ENCODE measurements around the gene ZNF622. TPM values are rescaled to one million over a fixed set of nuclear protein-coding genes. Genes with fewer than 3 reads are reported as not detected.

Gene ZNF622
- total RNA-seq, 2 experiments from 2014 or later = 52.5 to 54.1 TPM

DNA sequence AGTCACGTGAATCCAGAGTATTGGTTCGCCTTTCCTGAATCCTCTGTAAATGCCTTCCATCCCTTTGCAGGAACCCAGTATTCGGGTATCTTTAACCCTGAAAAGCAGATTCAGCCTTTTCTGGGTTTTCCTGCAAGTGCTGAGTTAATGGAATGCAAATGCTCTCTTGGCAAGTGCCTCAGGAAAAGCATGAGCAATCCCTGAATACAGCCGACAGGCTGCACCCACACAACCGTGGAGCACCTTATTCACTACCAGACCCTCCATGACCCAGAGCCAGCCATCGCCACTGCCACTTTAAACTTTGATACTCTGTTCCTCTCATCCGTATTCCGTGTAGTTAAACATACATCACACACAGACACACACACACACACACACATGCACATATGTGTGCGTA, 54.4 kb downstream of the ZNF622 start:
- Histone ChIP-seq H3K9me3 (ENCODE audit: control insufficient read depth in 1 of 2, insufficient read depth in 1 of 2, low read length in 2 of 2) (no peaks in the 10 kb centered on the region), H3K27me3 (ENCODE audit: control insufficient read depth in 1 of 2, insufficient read depth in 2 of 2, low read length in 2 of 2) (peaks cover 0 to 6% of the 10 kb centered on the region in 2 experiments), H3K4me1 (ENCODE audit: insufficient read depth, low read length) (no peaks in the 10 kb centered on the region), H3K36me3 (ENCODE audit: insufficient read depth, low read length) (no peaks in the 10 kb centered on the region), H3K27ac (ENCODE audit: low read depth in 1 of 2, low read length in 2 of 2) (no peak overlapping the region), H3K4me3 (ENCODE audit: low read length) (no peak overlapping the region)
- ATAC-seq (ENCODE audit: poor library complexity) = no peak
- H3K4me3 Mint-ChIP-seq = no peak overlapping the region
- ChIA-PET POLR2A (no interaction called here), CTCF (no interaction called here)
- H3K36me3 Mint-ChIP-seq (ENCODE audit: low read depth) = no peaks in the 10 kb centered on the region
- no peaks in the 10 kb centered on the region for H3K9me3 Mint-ChIP-seq
- no peak overlapping the region for H3K27ac Mint-ChIP-seq
- H3K4me1 Mint-ChIP-seq (ENCODE audit: low read depth) = no peaks in the 10 kb centered on the region
- peaks cover 16% of the 10 kb centered on the region for H3K27me3 Mint-ChIP-seq
- TF ChIP-seq, protein P1, sequence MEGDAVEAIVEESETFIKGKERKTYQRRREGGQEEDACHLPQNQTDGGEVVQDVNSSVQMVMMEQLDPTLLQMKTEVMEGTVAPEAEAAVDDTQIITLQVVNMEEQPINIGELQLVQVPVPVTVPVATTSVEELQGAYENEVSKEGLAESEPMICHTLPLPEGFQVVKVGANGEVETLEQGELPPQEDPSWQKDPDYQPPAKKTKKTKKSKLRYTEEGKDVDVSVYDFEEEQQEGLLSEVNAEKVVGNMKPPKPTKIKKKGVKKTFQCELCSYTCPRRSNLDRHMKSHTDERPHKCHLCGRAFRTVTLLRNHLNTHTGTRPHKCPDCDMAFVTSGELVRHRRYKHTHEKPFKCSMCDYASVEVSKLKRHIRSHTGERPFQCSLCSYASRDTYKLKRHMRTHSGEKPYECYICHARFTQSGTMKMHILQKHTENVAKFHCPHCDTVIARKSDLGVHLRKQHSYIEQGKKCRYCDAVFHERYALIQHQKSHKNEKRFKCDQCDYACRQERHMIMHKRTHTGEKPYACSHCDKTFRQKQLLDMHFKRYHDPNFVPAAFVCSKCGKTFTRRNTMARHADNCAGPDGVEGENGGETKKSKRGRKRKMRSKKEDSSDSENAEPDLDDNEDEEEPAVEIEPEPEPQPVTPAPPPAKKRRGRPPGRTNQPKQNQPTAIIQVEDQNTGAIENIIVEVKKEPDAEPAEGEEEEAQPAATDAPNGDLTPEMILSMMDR (IDR thresholded peaks at IDR 0.05) = no peak
- DNase-seq = no peak
- intact Hi-C loops (cut with DNase I, micrococcal nuclease) = no loop called here

DNA sequence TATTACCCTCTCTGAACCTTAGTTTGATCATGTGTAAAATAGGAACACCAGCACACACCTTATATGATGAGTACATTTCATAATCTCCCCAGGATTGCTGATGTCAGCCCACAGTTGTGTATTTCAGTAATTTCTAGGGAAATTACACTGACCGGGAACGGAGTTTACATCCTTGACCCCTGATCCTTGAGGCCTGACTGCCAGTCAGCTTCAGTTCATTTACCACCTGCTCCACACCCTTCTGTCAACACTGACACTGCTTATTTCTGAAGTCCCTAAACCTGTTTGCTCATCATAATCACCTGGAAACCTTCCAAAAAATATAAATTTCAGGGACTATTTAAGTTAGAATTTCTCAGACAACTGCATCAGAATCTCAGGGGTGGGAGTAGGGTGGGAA, 55.3 kb downstream of the ZNF622 start:
- H3K4me1 Mint-ChIP-seq (ENCODE audit: low read depth) = no peaks in the 10 kb centered on the region
- H3K36me3 Mint-ChIP-seq (ENCODE audit: low read depth) = no peaks in the 10 kb centered on the region
- intact Hi-C loops (cut with DNase I, micrococcal nuclease) = no loop called here
- peaks cover 23% of the 10 kb centered on the region for H3K27me3 Mint-ChIP-seq
- no peaks in the 10 kb centered on the region for H3K9me3 ChIP-seq (ENCODE audit: control insufficient read depth in 1 of 2, insufficient read depth in 1 of 2, low read length in 2 of 2)
- H3K9me3 Mint-ChIP-seq = peaks cover 3% of the 10 kb centered on the region
- DNase-seq = no peak
- H3K27ac Mint-ChIP-seq = no peak overlapping the region
- no peaks in the 10 kb centered on the region for H3K4me1 ChIP-seq (ENCODE audit: insufficient read depth, low read length)
- CTCF ChIA-PET = no interaction called here
- TF ChIP-seq, protein P1 (IDR thresholded peaks at IDR 0.05) = no peak
- H3K27me3 ChIP-seq (ENCODE audit: control insufficient read depth in 1 of 2, insufficient read depth in 2 of 2, low read length in 2 of 2) = peaks cover 0 to 6% of the 10 kb centered on the region in 2 experiments
- no peak overlapping the region for H3K4me3 Mint-ChIP-seq
- H3K36me3 ChIP-seq (ENCODE audit: insufficient read depth, low read length) = no peaks in the 10 kb centered on the region
- ATAC-seq (ENCODE audit: poor library complexity) = no peak
- H3K27ac ChIP-seq (ENCODE audit: low read depth in 1 of 2, low read length in 2 of 2) = no peak overlapping the region
- POLR2A ChIA-PET = no interaction called here
- no peak overlapping the region for H3K4me3 ChIP-seq (ENCODE audit: low read length)

DNA sequence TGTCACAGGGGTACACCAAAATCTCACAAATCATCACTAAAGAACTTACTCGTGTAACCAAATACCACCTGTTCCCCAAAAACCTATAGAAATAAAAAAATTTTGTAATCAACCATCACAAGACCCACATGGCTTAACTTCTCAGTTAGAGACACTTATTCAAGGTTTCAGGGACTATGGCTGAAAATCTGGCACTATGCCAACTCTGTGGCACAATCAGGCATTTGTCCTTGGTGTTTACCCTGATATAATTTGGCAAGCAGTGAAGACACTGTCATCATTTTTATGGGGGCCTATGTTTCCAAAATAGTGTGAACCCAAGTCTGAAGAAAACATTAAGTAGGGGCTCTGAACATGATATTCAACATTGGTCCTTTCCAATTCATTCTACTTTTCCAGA, 59.0 kb downstream of the ZNF622 start:
- Histone ChIP-seq H3K4me3 (ENCODE audit: low read length) (no peak overlapping the region), H3K27me3 (ENCODE audit: control insufficient read depth in 1 of 2, insufficient read depth in 2 of 2, low read length in 2 of 2) (no peaks in the 10 kb centered on the region), H3K9me3 (ENCODE audit: control insufficient read depth in 1 of 2, insufficient read depth in 1 of 2, low read length in 2 of 2) (no peaks in the 10 kb centered on the region), H3K4me1 (ENCODE audit: insufficient read depth, low read length) (no peaks in the 10 kb centered on the region), H3K27ac (ENCODE audit: low read depth in 1 of 2, low read length in 2 of 2) (no peak overlapping the region), H3K36me3 (ENCODE audit: insufficient read depth, low read length) (no peaks in the 10 kb centered on the region)
- TF ChIP-seq, protein P1 (IDR thresholded peaks at IDR 0.05) = no peak
- no peaks in the 10 kb centered on the region for H3K36me3 Mint-ChIP-seq (ENCODE audit: low read depth)
- no peak overlapping the region for H3K27ac Mint-ChIP-seq
- H3K9me3 Mint-ChIP-seq = peaks cover 3% of the 10 kb centered on the region
- no peaks in the 10 kb centered on the region for H3K4me1 Mint-ChIP-seq (ENCODE audit: low read depth)
- DNase-seq (no peak), ATAC-seq (ENCODE audit: poor library complexity) (no peak)
- ChIA-PET POLR2A (no interaction called here), CTCF (no interaction called here)
- H3K4me3 Mint-ChIP-seq = no peak overlapping the region
- intact Hi-C loops (cut with DNase I, micrococcal nuclease) = no loop called here
- H3K27me3 Mint-ChIP-seq = peaks cover 24% of the 10 kb centered on the region

All from CD4-positive, alpha-beta T cell (primary cell).